ENCODE measurements around the gene REXO1. TPM values are rescaled to one million over a fixed set of nuclear protein-coding genes. Genes with fewer than 3 reads are reported as not detected.
A peak's percentile ranks its signal among the peaks of the same experiment; 100 is the strongest.

Gene REXO1
- polyA plus RNA-seq, 1 experiment, result 5.4 TPM

- no peak for TF ChIP-seq CTCF (IDR thresholded peaks at IDR 0.05; ENCODE audit: low read depth, low read length)
- Histone ChIP-seq H3K27ac (ENCODE audit: low read depth, low read length) (peak overlapping the region; percentile 52), H3K27me3 (ENCODE audit: control insufficient read depth, insufficient read depth, low read length) (no peaks in the 10 kb centered on the region), H3K9me3 (ENCODE audit: control insufficient read depth, insufficient read depth, low read length) (no peaks in the 10 kb centered on the region; the same call in 1 of the 2 replicates), H3K4me3 (ENCODE audit: low read depth, low read length) (peak overlapping the region; percentile 52)
- no peak for DNase-seq (ENCODE audit: low read depth, low spot score)
- CTCF ChIA-PET, result interaction anchor here (0.7 kb wide), 1 partner anchor 29 kb away, joined by 3 read pairs; no protein-coding TSS in a partner anchor
- POLR2A ChIA-PET, result interaction anchor here (1.0 kb wide), 1 partner anchor 20 kb away, joined by 4 read pairs; no protein-coding TSS in a partner anchor
Observed at GRCh38 chr19:1855828-1856255, 7.6 kb upstream of the REXO1 start.

DNA sequence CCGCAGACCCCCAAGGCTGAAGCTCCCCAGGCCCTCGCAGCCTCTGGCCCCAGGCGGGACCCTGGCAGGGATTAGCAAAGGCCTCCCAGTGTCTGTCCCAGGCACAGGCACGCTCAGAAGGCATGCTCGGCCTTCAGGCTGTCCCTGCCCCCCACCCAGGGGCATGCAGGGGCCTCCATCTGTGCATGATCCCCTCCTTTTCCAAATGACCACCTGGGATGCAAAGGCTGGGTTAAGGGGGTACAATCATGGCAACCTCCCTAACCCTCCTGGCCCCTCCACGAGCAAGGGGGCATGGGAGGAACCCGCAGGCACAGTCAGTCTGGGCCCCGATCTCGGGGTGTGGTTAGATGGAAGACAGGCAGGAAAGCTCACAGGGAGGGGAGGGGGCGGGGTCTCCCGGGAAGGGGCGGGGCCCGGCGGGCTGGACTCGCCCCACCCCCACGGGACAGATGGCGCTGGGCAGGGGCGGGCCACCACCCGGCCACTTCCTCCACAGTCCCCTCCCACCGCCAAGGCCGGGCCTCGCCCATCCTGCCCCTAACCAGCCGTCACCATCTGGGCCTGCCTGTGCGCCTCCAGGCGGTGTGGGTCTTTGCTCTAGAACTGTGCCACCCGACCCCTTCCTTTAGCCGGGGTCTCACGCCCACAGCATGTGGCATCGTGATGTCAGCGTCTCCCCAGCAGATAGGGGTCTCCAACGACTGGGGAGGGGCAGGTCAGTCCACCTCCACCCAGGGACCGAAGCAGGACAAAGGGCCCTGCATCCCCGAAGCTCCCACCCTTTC lies 7.0 kb upstream of the REXO1 start:
- peak overlapping the region; percentile 52 for H3K27ac ChIP-seq (ENCODE audit: low read depth, low read length)
- POLR2A ChIA-PET, result interaction anchor here (0.6 to 1.0 kb wide), 3 partner anchors 9 to 164 kb away, joined by 4 to 14 read pairs (median 4); no protein-coding TSS in a partner anchor
- no peak for TF ChIP-seq CTCF (IDR thresholded peaks at IDR 0.05; ENCODE audit: low read depth, low read length)

GRCh38 chr19:1854542-1855039 lies 6.3 kb upstream of the REXO1 start:
- Histone ChIP-seq H3K4me3 (ENCODE audit: low read depth, low read length) (peak overlapping the region; percentile 37; the same call in 1 of the 2 replicates), H3K27ac (ENCODE audit: low read depth, low read length) (peak overlapping the region; percentile 47), H3K27me3 (ENCODE audit: control insufficient read depth, insufficient read depth, low read length) (no peaks in the 10 kb centered on the region), H3K9me3 (ENCODE audit: control insufficient read depth, insufficient read depth, low read length) (no peaks in the 10 kb centered on the region; the same call in 1 of the 2 replicates)
- CTCF ChIA-PET, result interaction anchor here (0.6 to 1.0 kb wide), 4 partner anchors 8 to 314 kb away, joined by 3 to 6 read pairs (median 4); no protein-coding TSS in a partner anchor
- no peak for TF ChIP-seq CTCF (IDR thresholded peaks at IDR 0.05; ENCODE audit: low read depth, low read length)
- no peak for DNase-seq (ENCODE audit: low read depth, low spot score)
- POLR2A ChIA-PET, result interaction anchor here (0.6 to 1.0 kb wide), 3 partner anchors 10 to 165 kb away, joined by 4 to 14 read pairs (median 4); no protein-coding TSS in a partner anchor

More for the DNA sequence above, 7.0 kb upstream of the REXO1 start:
- DNase-seq (ENCODE audit: low read depth, low spot score), result peak; percentile 61
- no peaks in the 10 kb centered on the region; the same call in 1 of the 2 replicates for H3K9me3 ChIP-seq (ENCODE audit: control insufficient read depth, insufficient read depth, low read length)
- no peaks in the 10 kb centered on the region for H3K27me3 ChIP-seq (ENCODE audit: control insufficient read depth, insufficient read depth, low read length)
- CTCF ChIA-PET, result interaction anchor here (0.7 to 1.0 kb wide), 3 partner anchors 8 to 29 kb away, joined by 3 to 6 read pairs (median 4); no protein-coding TSS in a partner anchor
- H3K4me3 ChIP-seq (ENCODE audit: low read depth, low read length), result peak overlapping the region; percentile 52

GRCh38 chr19:1854039-1854541 lies 5.8 kb upstream of the REXO1 start:
- no peak overlapping the region for H3K27ac ChIP-seq (ENCODE audit: low read depth, low read length)
- CTCF ChIA-PET, result interaction anchor here (0.6 to 1.4 kb wide), 3 partner anchors 7 to 313 kb away, joined by 4 read pairs; no protein-coding TSS in a partner anchor
- POLR2A ChIA-PET, result no interaction called here
- no peak for DNase-seq (ENCODE audit: low read depth, low spot score)
- no peak for TF ChIP-seq CTCF (IDR thresholded peaks at IDR 0.05; ENCODE audit: low read depth, low read length)
- H3K9me3 ChIP-seq (ENCODE audit: control insufficient read depth, insufficient read depth, low read length), result no peaks in the 10 kb centered on the region; the same call in 1 of the 2 replicates
- no peak overlapping the region for H3K4me3 ChIP-seq (ENCODE audit: low read depth, low read length)
- H3K27me3 ChIP-seq (ENCODE audit: control insufficient read depth, insufficient read depth, low read length), result no peaks in the 10 kb centered on the region
